Hepatic stellate cell (primary cell): ENCODE results near the gene ATP1B1.

Experiments used
- DNase-seq: peaks from one replicate; pipeline ENCODE4 v3.0.0; 2011; ENCODE audit warnings: low spot score

The ATP1B1 gene

GRCh38 chr1:169106095-169106920 lies at the start of gene ATP1B1:
Gene ATP1B1 (plus strand): TSS chr1:169106690. CDS start chr1:169106830, 140 bp downstream.
- peak; percentile 94 for DNase-seq

GRCh38 chr1:169059421-169059820 lies 47.1 kb upstream of the ATP1B1 start:
- no peak for DNase-seq

- DNase-seq = no peak
Measured at GRCh38 chr1:169060043-169060722, 46.3 kb upstream of the ATP1B1 start.

- DNase-seq = no peak
Measured at GRCh38 chr1:169060919-169061639, 45.4 kb upstream of the ATP1B1 start.

- no peak for DNase-seq
Measured at GRCh38 chr1:169062152-169062551, 44.3 kb upstream of the ATP1B1 start.

GRCh38 chr1:169064103-169064502 lies 42.4 kb upstream of the ATP1B1 start:
- no peak for DNase-seq

GRCh38 chr1:169070547-169070946 lies 35.9 kb upstream of the ATP1B1 start:
- no peak for DNase-seq

GRCh38 chr1:169070958-169071357 lies 35.5 kb upstream of the ATP1B1 start:
- DNase-seq = no peak

GRCh38 chr1:169072945-169073725 lies 33.4 kb upstream of the ATP1B1 start:
- no peak for DNase-seq

GRCh38 chr1:169078163-169078883 lies 28.2 kb upstream of the ATP1B1 start:
- DNase-seq = no peak

GRCh38 chr1:169081503-169082123 lies 24.9 kb upstream of the ATP1B1 start:
- DNase-seq = no peak

GRCh38 chr1:169085911-169086310 lies 20.6 kb upstream of the ATP1B1 start:
- DNase-seq = no peak

- DNase-seq = no peak
Measured at GRCh38 chr1:169086603-169087455, 19.7 kb upstream of the ATP1B1 start.

- DNase-seq = no peak
Measured at GRCh38 chr1:169087876-169088275, 18.6 kb upstream of the ATP1B1 start.

GRCh38 chr1:169089776-169090175 lies 16.7 kb upstream of the ATP1B1 start:
- no peak for DNase-seq

GRCh38 chr1:169090308-169090899 lies 16.1 kb upstream of the ATP1B1 start:
- no peak for DNase-seq

- no peak for DNase-seq
Measured at GRCh38 chr1:169090900-169091311, 15.6 kb upstream of the ATP1B1 start.

GRCh38 chr1:169091480-169091941 lies 15.0 kb upstream of the ATP1B1 start:
- no peak for DNase-seq

GRCh38 chr1:169092399-169092798 lies 14.1 kb upstream of the ATP1B1 start:
- no peak for DNase-seq
